ENCODE results near the gene NSD1.
A peak's percentile ranks its signal among the peaks of the same experiment; 100 is the strongest.
"Not testable (repeated sequence)": the region's sequence is repeated elsewhere in the genome, so short reads cannot be mapped to it uniquely, and the experiment has no call there.

The NSD1 gene

GRCh38 chr5:177130211-177131018 is 3.2 kb upstream of the NSD1 start:
- no peak for DNase-seq (ENCODE audit: low read depth in 2 of 2)

DNA sequence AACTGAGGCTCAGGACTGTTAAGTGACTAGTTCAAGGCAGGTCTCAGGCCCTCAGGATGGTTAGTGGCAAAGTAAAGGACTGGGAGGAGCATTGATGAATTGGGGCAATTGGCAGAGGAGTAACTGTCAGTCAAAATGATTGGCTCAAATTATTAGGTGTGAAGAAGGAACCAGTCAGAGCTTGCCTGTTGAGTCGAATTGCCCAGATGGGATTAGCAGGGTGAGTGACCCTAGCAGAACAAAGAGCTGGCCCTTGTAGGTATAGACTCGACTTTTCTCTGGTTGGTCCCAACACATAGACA is 2.6 kb upstream of the NSD1 start:
- DNase-seq (ENCODE audit: low read depth in 2 of 2): no peak

DNA sequence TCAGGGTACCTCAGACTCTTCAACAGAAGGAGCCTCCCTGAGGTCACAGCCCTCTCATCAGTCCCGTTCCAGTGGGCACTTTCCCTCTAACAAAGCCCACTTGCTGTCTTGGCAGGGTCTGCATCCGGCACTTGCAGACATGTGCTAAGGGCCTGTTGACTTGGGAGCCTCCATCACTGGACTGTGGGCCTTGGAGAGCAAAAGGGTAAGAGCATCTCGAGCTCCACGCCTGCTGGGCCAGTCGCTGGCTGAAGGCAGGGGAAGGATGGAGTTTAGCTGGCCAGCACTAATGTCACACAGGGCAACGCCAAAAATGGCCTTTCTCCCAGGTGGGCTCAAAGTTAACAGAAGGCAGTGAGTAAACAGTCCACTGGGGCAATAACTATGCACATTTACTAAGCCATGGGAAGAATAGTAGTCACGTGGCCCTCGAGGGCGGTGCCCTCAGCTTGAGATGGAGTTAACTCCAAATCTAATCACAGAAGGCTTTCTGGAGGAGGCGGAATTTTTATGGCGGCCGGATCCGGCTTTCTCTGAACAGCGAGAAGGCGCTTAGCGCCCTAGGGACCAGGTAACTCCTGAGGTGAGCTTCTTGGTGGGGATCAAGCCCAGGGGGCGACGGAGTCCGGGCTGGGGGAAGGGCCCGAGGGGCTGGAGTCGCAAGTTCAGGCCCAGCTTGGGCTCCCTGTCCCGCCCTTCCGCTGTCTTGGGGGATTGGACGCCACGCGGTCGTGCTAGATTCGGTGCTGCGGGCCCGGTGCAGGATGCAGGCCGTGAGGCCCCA is 2.0 kb upstream of the NSD1 start:
- no peak for DNase-seq (ENCODE audit: low read depth in 2 of 2)

DNA sequence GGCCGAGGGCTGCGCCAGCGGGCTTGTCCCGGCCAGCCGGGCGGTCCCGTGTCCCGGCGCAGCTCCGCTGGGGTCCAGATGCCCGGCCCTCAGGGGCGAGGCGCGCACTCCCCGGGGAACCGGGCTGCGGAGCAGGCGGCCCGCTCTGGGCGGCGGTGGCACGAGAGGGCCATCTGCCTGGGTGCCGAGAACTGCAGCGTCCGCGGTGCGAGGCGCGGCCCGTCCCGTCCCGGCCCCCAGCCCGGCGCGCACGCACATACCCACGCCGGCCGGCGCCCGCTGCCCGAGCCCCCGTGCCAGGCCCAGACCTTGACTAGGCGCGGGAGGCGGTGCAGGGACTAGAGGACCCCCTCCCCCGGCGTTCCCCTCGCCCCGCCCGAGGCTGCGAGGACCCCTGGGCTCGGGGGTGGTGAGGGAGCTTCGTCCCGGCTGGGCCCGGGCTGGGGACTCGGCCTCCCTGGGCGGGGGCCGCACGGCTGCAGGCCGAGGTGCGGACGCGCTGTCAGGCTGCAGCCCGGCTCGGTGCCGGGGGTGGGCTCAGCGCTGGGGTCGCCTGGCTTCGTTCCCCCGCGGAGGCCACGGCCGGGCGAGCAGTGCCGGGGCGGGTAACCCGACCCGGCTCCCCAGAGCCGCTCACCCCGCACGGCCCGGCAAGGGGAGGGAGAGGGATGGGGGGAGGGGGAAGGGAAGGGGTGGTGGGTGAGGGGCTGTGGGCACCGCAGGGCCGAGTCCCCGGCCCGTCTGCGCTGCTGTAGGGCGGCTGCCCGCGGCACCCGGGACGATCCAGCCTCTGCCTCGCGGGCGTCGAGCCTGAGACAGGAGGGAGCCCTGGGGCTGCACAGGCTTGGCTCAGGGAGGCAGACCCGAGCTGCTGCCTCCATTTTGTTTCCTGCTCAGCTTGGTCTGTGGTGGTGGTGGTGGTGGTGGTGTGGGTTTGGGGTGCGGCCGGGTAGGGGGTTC is 1.2 kb upstream of the NSD1 start:
- peak in 1 of 2 donors; percentile 8 for DNase-seq (ENCODE audit: low read depth in 2 of 2)

DNA sequence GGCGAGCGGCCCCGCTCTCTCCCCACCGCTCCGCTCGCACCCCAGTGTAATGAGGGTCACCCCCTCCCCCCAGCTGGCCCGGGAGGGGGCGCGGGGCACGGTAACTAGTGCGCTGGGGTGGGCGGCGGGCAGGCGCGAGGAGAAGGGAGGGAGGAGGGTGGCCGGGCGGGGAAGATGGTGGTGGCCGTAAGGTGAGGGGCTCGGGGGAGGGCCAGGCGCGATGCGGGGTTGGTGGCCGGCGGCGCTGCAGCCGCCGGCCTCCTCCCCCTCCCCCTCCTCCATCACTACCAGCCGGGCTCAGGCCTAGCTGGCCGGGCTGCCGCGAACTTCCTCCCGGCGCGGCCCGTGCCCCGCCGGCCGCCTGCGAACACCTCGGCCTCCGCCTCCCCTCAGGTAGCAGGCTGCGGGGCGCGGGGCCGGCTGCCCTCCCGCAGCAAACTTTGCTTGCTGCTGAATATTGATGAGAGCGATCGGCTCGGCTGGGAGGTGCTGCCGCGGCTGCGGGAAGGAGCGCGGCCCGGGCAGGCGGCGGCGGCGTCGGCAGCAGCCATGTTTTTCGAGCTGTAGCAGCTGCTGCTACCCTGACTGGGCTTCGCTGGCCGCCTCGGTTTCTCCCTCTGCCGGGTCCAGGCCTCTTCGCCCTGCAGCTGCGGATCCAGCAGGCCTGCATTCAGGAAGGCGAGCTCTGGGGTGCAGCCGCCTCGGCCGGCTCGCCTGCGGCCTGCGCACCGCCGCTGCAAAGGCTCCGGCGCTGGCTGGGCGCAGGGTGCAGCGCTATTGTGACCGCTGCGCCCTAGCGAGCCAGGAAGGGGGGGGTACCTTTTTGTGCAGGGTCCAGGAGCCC is 502 bp downstream of the NSD1 start:
- DNase-seq (ENCODE audit: low read depth in 2 of 2): peak in 1 of 2 donors; percentile 17

DNA sequence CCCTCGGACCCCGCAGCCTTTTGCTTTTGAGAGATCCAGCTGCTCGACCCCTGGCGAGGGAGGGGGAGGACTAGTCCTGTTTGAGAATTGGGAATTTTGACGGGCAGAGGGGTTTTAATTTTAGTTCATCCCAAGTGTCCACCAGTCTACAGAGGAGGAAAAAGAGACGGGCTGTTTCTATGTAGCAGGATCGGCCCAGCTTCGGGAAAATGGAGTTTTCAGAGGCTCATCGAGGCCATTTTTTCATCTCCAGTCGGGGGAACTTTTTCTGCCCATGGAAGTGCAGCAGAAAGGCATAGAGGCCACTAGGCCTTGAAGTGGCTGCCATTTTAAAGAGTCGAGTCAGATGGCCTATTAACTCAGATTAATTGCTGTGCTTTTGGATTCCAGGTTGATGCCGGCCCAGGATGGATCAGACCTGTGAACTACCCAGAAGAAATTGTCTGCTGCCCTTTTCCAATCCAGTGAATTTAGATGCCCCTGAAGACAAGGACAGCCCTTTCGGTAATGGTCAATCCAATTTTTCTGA is 1.2 kb downstream of the NSD1 start:
- no peak for DNase-seq (ENCODE audit: low read depth in 2 of 2)

DNA sequence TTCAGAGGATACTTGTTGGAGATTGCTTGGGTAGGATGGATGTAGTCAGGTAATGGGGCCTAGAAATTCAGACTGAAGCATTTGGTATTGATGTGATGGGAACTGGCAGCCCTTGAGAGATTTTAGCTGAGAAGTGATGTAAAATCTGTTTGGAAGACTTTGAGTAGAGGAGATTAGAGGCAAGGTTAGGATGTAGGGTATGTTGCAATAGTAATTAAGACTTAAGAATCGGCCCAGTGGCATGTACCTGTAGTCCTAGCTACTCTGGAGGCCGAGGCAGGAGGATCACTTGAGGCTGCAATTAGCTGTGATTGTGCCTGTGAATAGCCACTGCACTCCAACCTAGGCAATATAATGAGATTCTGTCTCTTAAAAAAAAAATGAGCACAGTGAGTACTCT is 6.7 kb downstream of the NSD1 start:
- DNase-seq (ENCODE audit: low read depth in 2 of 2): no peak

- no peak for DNase-seq (ENCODE audit: low read depth in 2 of 2)
These were observed 7.9 kb downstream of the NSD1 start for GRCh38 chr5:177141496-177141895.

DNA sequence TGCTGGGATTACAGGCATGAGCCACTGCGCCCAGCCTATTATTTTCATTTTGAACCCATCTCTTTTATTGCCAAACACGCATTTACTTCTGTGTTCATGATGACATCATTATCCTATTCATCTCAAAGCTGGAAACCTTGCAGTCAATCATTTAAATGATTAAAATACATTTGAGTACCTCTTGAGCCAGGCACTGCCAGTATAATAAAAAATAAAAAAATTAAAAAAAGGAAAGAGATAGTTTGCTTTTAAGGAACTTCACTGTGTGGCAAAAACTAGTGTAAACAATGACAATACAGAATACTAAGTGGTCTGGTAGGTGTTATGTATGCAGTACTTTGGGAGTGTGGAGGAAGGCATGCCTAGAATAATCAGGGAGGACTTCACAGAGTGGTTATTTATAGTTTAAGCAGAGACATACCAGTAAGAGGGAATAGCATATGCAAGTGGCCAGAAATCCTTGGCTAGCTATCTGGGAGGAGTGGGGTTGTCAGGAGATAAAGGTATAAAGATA is 8.6 kb downstream of the NSD1 start:
- no peak for DNase-seq (ENCODE audit: low read depth in 2 of 2)

GRCh38 chr5:177142778-177143177 is 9.2 kb downstream of the NSD1 start:
- DNase-seq (ENCODE audit: low read depth in 2 of 2): no peak

DNA sequence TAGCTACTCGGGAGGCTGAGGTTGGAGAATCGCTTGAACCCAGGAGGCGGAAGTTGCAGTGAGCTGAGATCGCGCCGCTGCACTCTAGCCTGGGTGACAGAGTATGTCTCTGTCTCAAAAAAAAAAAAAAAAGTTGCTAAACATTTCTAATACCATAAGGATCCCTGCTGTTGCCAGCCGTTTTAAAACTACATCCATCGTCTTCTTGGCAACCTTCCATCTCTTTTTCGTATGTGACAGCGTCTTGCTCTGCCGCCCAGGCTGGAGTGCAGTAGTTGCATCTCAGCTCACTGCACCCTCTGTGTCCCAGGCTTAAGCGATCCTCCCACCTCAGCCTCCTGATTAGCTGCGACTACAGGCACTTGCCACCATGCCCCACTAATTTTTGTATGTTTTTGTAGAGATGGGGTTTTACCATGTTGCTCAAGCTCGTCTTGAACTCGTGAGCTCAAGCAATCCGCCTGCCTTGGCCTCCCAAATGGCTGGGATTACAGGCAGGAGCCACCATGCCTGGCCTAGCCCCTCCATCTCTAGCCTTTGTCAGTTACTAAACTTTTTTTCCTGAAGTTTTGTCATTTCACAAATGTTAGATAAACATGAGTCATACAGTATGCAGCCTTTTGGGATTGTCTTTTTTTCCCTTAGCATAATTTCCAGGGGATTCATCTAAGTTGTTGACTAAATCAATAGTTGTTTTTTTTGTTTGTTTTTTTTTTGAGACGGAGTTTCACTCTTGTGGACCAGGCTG is 13.5 kb downstream of the NSD1 start:
- no peak for DNase-seq (ENCODE audit: low read depth in 2 of 2)

- not testable (repeated sequence) for DNase-seq (ENCODE audit: low read depth in 2 of 2)
These were observed 16.5 kb downstream of the NSD1 start for GRCh38 chr5:177150061-177150460.

- no peak for DNase-seq (ENCODE audit: low read depth in 2 of 2)
These were observed 20.6 kb downstream of the NSD1 start for GRCh38 chr5:177154003-177154643.

GRCh38 chr5:177162379-177162778 is 28.8 kb downstream of the NSD1 start:
- DNase-seq (ENCODE audit: low read depth in 2 of 2): no peak

DNA sequence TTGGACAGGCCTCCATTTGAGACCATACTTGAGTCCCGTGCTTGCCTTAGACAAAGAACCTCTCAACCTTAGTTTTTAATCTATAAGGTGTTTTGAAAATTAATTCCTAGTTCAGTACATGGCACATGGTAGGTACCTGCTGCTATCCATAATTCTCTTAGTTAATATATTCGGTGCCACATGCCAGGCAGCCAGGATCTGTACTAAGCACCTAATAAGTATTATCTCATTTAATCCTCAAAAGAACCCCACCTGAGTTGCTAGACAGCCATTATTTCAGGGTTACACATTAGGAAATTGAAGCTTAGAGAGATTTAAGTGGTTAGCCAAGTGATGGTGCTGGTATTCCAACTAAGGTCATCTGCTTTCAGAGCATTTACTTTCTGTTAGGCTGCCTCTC is 29.9 kb downstream of the NSD1 start:
- DNase-seq (ENCODE audit: low read depth in 2 of 2): no peak

DNA sequence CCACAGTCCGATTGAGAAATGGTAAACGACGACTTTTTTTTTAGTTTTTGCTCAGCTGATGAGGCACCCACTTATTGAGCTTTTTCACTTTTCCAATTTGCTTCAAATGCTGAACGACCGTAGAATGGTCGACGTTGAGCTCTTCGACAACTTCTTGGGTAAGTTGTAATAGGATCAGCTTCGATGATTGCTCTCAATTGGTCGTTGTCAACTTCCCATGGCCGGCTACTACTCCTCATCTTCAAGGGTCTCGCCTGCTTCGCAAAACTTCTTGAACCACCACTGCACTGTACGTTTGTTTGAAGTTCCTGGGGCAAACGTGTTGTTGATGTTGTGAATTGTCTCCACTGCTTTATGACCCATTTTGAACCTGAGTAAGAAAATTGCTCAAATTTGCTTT is 35.7 kb downstream of the NSD1 start:
- DNase-seq (ENCODE audit: low read depth in 2 of 2): no peak

DNA sequence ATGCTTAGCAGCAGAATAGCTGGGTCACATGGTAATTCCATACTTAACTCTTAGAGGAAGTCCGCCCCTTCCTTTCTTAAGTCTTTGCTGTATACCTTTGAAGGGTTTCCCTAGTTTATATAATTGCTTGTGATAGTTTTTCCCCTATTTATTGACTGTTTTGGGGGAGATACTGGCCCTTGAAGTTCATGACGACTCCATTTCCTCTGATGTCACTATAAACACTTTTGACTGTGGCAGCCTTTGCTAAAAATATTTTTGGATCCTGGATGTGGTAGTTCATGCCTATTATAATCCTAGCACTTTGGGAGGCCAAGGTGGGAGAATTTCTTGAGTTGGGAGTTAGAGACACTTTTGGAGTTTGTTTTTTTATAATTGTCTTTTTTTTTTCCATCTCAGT is 38.4 kb downstream of the NSD1 start:
- DNase-seq (ENCODE audit: low read depth in 2 of 2): no peak

DNA sequence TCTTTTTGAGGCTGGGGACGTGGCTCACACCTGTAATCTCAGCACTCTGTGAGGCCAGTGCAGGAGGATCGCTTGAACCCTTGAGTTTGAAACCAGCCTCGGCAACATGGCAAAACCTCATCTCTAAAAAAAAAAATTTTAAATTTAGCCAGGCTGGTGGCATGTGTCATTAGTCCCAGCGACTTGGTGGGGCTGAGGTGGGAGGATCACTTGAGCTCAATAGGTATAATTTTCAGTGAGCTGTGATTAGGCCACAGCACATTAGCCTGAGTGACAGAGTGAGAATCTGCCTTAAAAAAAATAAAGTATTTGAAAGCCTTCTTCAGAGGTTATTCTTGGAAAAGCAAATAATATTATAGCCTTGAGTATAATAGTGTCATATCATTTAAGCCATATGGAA is 41.8 kb downstream of the NSD1 start:
- DNase-seq (ENCODE audit: low read depth in 2 of 2): no peak

DNA sequence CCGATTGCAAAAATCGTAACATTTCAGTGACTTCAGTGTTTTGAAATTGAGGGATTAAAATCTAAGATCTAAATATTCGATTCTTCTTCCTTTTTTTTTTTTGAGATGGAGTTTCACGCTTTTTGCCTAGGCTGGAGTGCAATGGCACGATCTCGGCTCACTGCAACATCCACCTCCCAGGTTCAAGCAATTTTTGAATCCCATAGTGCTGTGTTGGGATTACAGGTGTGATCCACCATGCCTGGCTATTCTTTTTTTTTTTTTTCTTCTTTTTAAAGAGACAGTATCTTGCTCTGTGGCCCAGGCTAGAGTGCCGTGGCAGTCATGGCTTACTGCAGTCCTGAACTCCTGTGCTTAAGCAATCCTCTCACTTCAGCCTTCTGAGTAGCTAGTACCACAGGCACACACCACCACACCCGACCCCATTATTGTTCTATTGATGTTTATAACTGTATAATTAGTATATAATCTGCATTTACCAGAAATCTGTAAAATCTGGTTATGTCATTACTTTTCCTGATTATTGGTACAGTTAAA is 42.7 kb downstream of the NSD1 start:
- no peak for DNase-seq (ENCODE audit: low read depth in 2 of 2)
